Nephron progenitor cell (in vitro differentiated cells): ENCODE results near the gene NAGA.

ENCODE experiments used
- DNase-seq: peaks from one replicate; pipeline ENCODE4 v3.0.0; 2021
- H3K27ac Mint-ChIP-seq: 2 replicates; pipeline ENCODE4 v1.8.0; 2021; ENCODE audit warnings: mild to moderate bottlenecking, moderate library complexity, mixed read lengths
- H3K27me3 Mint-ChIP-seq: 2 replicates; pipeline ENCODE4 v1.8.0; 2021; ENCODE audit warnings: mild to moderate bottlenecking, low read depth, mixed read lengths; ENCODE audit not compliant: poor library complexity
- H3K36me3 Mint-ChIP-seq: 2 replicates; pipeline ENCODE4 v1.8.0; 2021; ENCODE audit warnings: low read depth, mixed read lengths
- H3K4me1 Mint-ChIP-seq: 2 replicates; pipeline ENCODE4 v1.8.0; 2021; ENCODE audit warnings: mixed read lengths
- H3K4me3 Mint-ChIP-seq: 2 replicates; pipeline ENCODE4 v1.8.0; 2021; ENCODE audit warnings: mild to moderate bottlenecking, moderate library complexity, mixed read lengths
- H3K9me3 Mint-ChIP-seq: 2 replicates; pipeline ENCODE4 v1.8.0; 2021; ENCODE audit warnings: mild to moderate bottlenecking, moderate library complexity, mixed read lengths
- TF ChIP-seq, protein P1 (sequence below): fragments of 200-600 bp; sonication (generic); IDR thresholded peaks from 2 replicates; pipeline ENCODE4 v1.5.0; 2021; ENCODE audit warnings: antibody characterized with exemption

NAGA gene

DNA sequence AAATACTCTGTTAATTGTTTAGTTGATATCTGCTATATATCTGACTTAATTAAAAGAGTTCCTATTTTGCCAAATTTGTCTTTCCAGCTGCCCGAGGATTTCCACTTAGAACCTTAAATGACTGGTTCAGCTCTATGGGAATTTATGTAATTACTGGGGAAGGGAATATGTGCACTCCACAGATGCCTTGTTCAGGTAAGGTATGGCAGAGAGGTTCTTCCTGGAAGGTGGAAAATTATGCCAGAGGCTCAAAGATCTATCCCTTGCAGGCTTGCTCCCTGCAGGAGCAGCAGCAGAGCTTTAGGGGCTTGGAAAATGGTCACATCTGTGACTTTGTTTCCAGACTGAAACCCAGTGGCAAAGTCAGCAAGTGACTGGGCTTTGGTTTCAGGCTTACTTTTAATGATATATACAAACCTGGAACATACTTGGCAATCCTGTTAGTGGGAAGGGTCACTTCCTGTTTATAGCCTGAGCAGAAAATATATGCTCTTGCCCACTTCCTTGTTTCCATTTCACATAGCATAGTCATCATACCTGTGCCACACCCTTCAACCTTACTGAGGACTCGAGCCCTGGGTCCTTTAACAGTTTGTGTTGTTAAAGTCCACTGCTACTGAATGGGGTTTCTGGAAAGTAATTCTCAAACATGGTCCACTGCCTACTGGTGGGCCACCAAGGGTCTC lies 48.3 kb downstream of the NAGA start:
- Mint-ChIP-seq H3K36me3 (no peaks in the 10 kb centered on the region), H3K27me3 (peaks cover 40% of the 10 kb centered on the region), H3K4me3 (no peak overlapping the region), H3K4me1 (no peaks in the 10 kb centered on the region), H3K27ac (no peak overlapping the region), H3K9me3 (no peaks in the 10 kb centered on the region)
- TF ChIP-seq, protein P1, sequence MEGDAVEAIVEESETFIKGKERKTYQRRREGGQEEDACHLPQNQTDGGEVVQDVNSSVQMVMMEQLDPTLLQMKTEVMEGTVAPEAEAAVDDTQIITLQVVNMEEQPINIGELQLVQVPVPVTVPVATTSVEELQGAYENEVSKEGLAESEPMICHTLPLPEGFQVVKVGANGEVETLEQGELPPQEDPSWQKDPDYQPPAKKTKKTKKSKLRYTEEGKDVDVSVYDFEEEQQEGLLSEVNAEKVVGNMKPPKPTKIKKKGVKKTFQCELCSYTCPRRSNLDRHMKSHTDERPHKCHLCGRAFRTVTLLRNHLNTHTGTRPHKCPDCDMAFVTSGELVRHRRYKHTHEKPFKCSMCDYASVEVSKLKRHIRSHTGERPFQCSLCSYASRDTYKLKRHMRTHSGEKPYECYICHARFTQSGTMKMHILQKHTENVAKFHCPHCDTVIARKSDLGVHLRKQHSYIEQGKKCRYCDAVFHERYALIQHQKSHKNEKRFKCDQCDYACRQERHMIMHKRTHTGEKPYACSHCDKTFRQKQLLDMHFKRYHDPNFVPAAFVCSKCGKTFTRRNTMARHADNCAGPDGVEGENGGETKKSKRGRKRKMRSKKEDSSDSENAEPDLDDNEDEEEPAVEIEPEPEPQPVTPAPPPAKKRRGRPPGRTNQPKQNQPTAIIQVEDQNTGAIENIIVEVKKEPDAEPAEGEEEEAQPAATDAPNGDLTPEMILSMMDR, result no peak
- no peak for DNase-seq

DNA sequence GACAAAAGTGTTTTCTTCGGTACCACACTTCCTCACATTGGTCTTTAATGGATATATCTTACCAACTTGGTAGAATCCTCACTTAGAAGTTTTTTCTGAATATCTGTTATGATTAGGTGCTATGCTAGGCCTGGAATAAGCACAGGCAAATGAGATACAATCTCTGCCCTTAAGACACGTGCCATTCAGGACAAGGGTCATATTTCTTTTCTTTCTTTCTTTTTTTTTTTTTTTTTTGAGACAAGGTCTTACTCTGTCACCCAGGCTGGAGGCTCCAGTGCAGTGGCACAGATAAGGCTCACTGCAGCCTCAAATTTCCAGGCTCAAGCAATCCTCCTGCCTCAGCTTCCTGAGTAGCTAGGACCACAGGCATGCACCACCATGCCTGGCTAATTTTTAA lies 49.0 kb downstream of the NAGA start:
- Mint-ChIP-seq H3K4me3 (no peak overlapping the region), H3K9me3 (no peaks in the 10 kb centered on the region), H3K27ac (no peak overlapping the region), H3K4me1 (no peaks in the 10 kb centered on the region), H3K36me3 (no peaks in the 10 kb centered on the region), H3K27me3 (peaks cover 43% of the 10 kb centered on the region)
- TF ChIP-seq, protein P1, result no peak
- no peak for DNase-seq

DNA sequence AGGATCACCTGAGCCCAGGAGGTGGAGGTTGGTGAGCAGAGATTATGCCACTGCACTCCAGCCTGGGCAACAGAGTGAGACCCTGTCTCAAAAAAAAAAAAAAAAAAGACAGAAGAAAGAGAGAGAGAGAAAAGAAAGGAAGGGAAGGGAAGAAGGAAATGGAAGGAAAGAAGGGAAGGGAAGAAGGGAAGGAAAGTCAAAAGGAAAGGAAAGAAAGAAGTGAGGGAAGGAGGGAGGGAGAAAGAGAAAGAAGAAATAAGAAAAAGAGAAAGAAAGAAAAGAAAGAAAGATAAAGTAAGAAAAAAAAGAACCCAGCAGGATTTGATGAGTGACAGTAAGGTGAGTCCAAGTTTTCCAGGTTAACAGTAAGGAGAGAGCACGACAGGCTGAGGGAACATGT lies 52.4 kb downstream of the NAGA start:
- no peak for DNase-seq
- H3K4me1 Mint-ChIP-seq, result no peaks in the 10 kb centered on the region
- no peaks in the 10 kb centered on the region for H3K36me3 Mint-ChIP-seq
- H3K4me3 Mint-ChIP-seq, result no peak overlapping the region
- TF ChIP-seq, protein P1, result no peak
- peaks cover 55% of the 10 kb centered on the region for H3K27me3 Mint-ChIP-seq
- no peak overlapping the region for H3K27ac Mint-ChIP-seq
- H3K9me3 Mint-ChIP-seq, result no peaks in the 10 kb centered on the region

DNA sequence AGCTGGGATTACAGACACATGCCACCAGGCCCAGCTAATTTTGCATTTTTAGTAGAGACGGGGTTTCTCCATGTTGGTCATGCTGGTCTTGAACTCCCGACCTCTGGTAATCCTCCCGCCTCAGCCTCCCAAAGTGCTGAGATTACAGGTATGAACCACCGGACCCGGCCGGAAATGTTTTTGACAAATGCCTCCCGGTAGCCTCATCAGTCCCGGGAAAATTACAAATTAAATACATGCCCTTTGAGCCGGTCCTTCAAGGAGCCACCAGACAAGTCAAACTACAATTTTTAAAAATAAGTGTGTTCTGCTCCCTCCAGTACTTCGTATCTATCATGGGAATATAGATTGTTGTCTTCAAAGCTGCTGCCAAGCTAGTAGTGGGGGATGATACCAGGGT lies 54.5 kb downstream of the NAGA start:
- Mint-ChIP-seq H3K9me3 (peaks cover 13% of the 10 kb centered on the region), H3K4me3 (no peak overlapping the region)
- DNase-seq, result no peak

DNA sequence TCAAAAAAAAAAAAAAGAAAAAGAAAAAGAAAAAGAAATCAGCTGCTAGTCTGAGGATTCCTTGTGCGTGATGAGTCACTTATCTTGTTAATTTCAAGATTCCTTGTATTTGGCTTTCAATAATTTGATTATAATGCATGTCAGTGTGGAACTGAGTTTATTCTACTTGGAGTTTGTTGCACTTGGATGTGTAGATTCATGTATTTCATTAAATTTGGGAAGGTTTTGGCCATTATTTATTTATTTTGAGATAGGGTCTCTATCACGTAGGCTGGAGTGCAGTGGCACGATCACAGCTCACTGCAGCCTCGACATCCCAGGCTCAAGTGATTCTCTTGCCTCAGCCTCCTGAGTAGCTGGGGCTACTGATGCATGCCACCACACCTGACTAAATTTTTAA lies 57.2 kb downstream of the NAGA start:
- DNase-seq, result no peak
- Mint-ChIP-seq H3K4me3 (no peak overlapping the region), H3K9me3 (peaks cover 36% of the 10 kb centered on the region), H3K4me1 (no peaks in the 10 kb centered on the region), H3K27ac (no peak overlapping the region), H3K36me3 (no peaks in the 10 kb centered on the region), H3K27me3 (peaks cover 43% of the 10 kb centered on the region)
- TF ChIP-seq, protein P1, result no peak

More for the DNA sequence above, 54.5 kb downstream of the NAGA start:
- Mint-ChIP-seq H3K36me3 (no peaks in the 10 kb centered on the region), H3K27ac (no peak overlapping the region), H3K27me3 (peaks cover 56% of the 10 kb centered on the region), H3K4me1 (no peaks in the 10 kb centered on the region)
- TF ChIP-seq, protein P1, result no peak

DNA sequence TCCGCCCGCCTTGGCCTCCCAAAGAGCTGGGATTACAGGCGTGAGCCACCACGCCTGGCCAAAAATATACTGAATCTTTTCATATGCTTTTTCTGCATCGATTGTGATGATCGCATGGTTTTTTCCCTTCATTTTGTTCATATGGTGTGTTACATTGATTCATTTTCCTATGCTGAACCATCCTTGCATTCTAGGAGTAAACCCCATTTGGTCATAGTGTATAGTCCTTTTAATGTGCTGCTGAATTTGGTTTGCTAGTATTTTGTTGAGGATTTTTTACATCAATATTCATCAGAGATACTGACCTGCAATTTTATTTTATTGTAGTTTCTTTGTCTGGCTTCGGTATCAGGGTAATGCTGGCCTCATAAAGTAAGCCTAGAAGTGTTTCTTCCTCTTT lies 59.8 kb downstream of the NAGA start:
- Mint-ChIP-seq H3K4me1 (no peaks in the 10 kb centered on the region), H3K9me3 (peaks cover 45% of the 10 kb centered on the region), H3K27me3 (peaks cover 36% of the 10 kb centered on the region), H3K36me3 (no peaks in the 10 kb centered on the region), H3K27ac (no peak overlapping the region), H3K4me3 (no peak overlapping the region)
- TF ChIP-seq, protein P1, result no peak
- DNase-seq, result no peak
